Erythroblast (primary cell): ENCODE results near the gene CLDN22.

Experiments used
- GATA1 ChIP-seq: IDR thresholded peaks from 2 replicates; pipeline ENCODE4 v1.6.1; 2011; ENCODE audit warnings: low read depth, mild to moderate bottlenecking, control low read depth, low read length, moderate library complexity
- POLR2A ChIP-seq: IDR thresholded peaks from 2 replicates; pipeline ENCODE4 v1.6.1; 2011; ENCODE audit warnings: mild to moderate bottlenecking, low read length

DNA sequence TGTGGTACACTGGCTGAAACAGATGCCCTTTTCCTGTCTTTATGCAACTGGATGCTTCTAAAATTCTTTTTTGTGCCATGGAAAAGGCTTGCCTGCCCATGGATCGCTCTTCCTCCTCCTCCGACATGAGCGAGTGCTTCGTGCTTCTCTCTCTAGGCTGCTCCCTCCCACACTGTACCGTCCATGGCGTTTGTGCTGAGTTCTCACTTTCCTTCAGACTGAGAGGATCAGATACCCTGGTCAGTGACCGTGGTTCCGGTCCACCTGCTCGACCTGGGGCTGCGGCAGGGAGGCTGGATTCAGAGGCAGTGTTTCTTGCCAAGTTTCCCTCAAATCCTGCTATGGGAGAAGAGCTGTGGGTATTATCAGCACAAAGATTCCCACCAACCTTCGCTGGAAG, 12.4 kb upstream of the CLDN22 start:
- TF ChIP-seq POLR2A (no peak), GATA1 (no peak)
